Hepatocyte (in vitro differentiated cells): ENCODE data around the gene RAB33B. TPM values are rescaled to one million over a fixed set of nuclear protein-coding genes. Genes with fewer than 3 reads are reported as not detected.
A peak's percentile ranks its signal among the peaks of the same experiment; 100 is the strongest.

ENCODE experiments used
- DNase-seq: peaks from one replicate; pipeline ENCODE4 v3.0.0-alpha.2; 2016; ENCODE audit warnings: low spot score
- H2AFZ ChIP-seq: fragments of 200-600 bp; sonication (generic); 2 replicates; pipeline ENCODE4 v1.6.0; 2016; ENCODE audit warnings: antibody characterized with exemption, mild to moderate bottlenecking
- H3K27ac ChIP-seq: fragments of 200-600 bp; sonication (generic); 2 replicates; pipeline ENCODE4 v1.5.1; 2016; ENCODE audit warnings: mild to moderate bottlenecking
- H3K27me3 ChIP-seq: fragments of 200-600 bp; sonication (generic); 2 replicates; pipeline ENCODE4 v1.6.1; 2016
- H3K36me3 ChIP-seq: fragments of 200-600 bp; sonication (generic); replicated peaks from 2 replicates; pipeline ENCODE4 v1.5.1; 2016; ENCODE audit warnings: low read depth; ENCODE audit not compliant: insufficient read depth
- H3K4me1 ChIP-seq: fragments of 200-600 bp; sonication (generic); 2 replicates; pipeline ENCODE4 v1.5.1; 2016; ENCODE audit warnings: mild to moderate bottlenecking, moderate library complexity; ENCODE audit not compliant: insufficient read depth
- H3K4me2 ChIP-seq: fragments of 200-600 bp; sonication (generic); 2 replicates; pipeline ENCODE4 v1.6.0; 2016
- H3K4me3 ChIP-seq: fragments of 200-600 bp; sonication (generic); 2 replicates; pipeline ENCODE4 v1.5.1; 2016; ENCODE audit warnings: mild to moderate bottlenecking
- H3K79me2 ChIP-seq: fragments of 200-600 bp; sonication (generic); 2 replicates; pipeline ENCODE4 v1.6.0; 2017; ENCODE audit warnings: mild to moderate bottlenecking
- H3K9me2 ChIP-seq: fragments of 200-600 bp; sonication (generic); replicated peaks from 2 replicates; pipeline ENCODE4 v1.6.0; 2017; ENCODE audit warnings: mild to moderate bottlenecking; ENCODE audit not compliant: insufficient read depth
- H3K9me3 ChIP-seq: fragments of 200-600 bp; sonication (generic); 2 replicates; pipeline ENCODE4 v1.5.1; 2016; ENCODE audit warnings: low read depth, mild to moderate bottlenecking
- H4K20me1 ChIP-seq: fragments of 200-600 bp; sonication (generic); 2 replicates; pipeline ENCODE4 v1.6.0; 2016; ENCODE audit warnings: mild to moderate bottlenecking; ENCODE audit not compliant: insufficient read depth, poor library complexity, severe bottlenecking
- CTCF ChIP-seq: fragments of 200-600 bp; sonication (generic); IDR thresholded peaks from 2 replicates; pipeline ENCODE4 v1.5.1; 2016; ENCODE audit warnings: antibody characterized with exemption, mild to moderate bottlenecking; ENCODE audit not compliant: poor library complexity
- EZH2 ChIP-seq: fragments of 200-600 bp; sonication (generic); IDR thresholded peaks from 2 replicates; pipeline ENCODE4 v1.6.1; 2016; ENCODE audit warnings: antibody characterized with exemption, mild to moderate bottlenecking, borderline replicate concordance
- EZH2phosphoT487 ChIP-seq: fragments of 200-600 bp; sonication (generic); IDR thresholded peaks from one replicate; pipeline ENCODE4 v1.6.1; 2018; ENCODE audit warnings: antibody characterized with exemption, mild to moderate bottlenecking, low read depth, moderate library complexity; ENCODE audit not compliant: unreplicated experiment, severe bottlenecking
- WGBS: methylation state at CpG from one replicate; pipeline ENCODE4 v1.1.6; 2016; ENCODE audit warnings: low lambda C conversion rate; ENCODE audit errors: missing lambda C conversion rate; 5-methylcytosine and 5-hydroxymethylcytosine counted together
- polyA plus RNA-seq: library from polyadenylated mRNA; unstranded; fragments of >200 nt; fragmentation: Nextera tagmentation; extraction: Ambion mirVana; gene quantifications from 2 replicates; pipeline ENCODE4 v1.2.1, GENCODE V29; 2016
- total RNA-seq: library from RNA; depleted of rRNA; stranded (reverse); fragments of >200 nt; gene quantifications from 2 replicates; pipeline ENCODE4 v1.2.3, GENCODE V29; 2014

The RAB33B gene
- total and polyA plus RNA-seq, 2 experiments from 2014 or later, result 4.5 to 13.5 TPM

GRCh38 chr4:139419388-139419914 lies 34.5 kb upstream of the RAB33B start:
- Histone ChIP-seq H4K20me1 (no peaks in the 10 kb centered on the region), H3K36me3 (no peaks in the 10 kb centered on the region), H3K9me3 (no peaks in the 10 kb centered on the region), H3K79me2 (no peaks in the 10 kb centered on the region), H3K4me2 (no peak overlapping the region), H3K27me3 (no peaks in the 10 kb centered on the region), H3K4me1 (no peaks in the 10 kb centered on the region), H3K4me3 (no peak overlapping the region), H2AFZ (no peak overlapping the region), H3K9me2 (no peaks in the 10 kb centered on the region), H3K27ac (peak overlapping the region; percentile 20)
- WGBS, result 74% methylated on average over 2 of the region's 2 CpGs
- TF ChIP-seq EZH2phosphoT487, result no peak
- no peak for TF ChIP-seq CTCF
- no peak for TF ChIP-seq EZH2
- DNase-seq, result peak; percentile 19

- Histone ChIP-seq H3K27ac (no peak overlapping the region), H3K4me3 (no peak overlapping the region), H4K20me1 (no peaks in the 10 kb centered on the region), H3K9me3 (no peaks in the 10 kb centered on the region), H3K27me3 (no peaks in the 10 kb centered on the region), H3K79me2 (no peaks in the 10 kb centered on the region), H2AFZ (no peak overlapping the region), H3K4me1 (no peaks in the 10 kb centered on the region), H3K4me2 (no peak overlapping the region), H3K9me2 (no peaks in the 10 kb centered on the region), H3K36me3 (no peaks in the 10 kb centered on the region)
- TF ChIP-seq EZH2, result no peak
- DNase-seq, result no peak
- 89% methylated on average over 1 of the region's 1 CpG for WGBS
These were observed 33.3 kb upstream of the RAB33B start for GRCh38 chr4:139420652-139421051.

GRCh38 chr4:139436122-139436521 lies 17.8 kb upstream of the RAB33B start:
- H3K4me2 ChIP-seq, result no peak overlapping the region
- H3K9me2 ChIP-seq, result no peaks in the 10 kb centered on the region
- H3K4me3 ChIP-seq, result no peak overlapping the region
- H3K79me2 ChIP-seq, result peaks cover 1% of the 10 kb centered on the region
- H3K4me1 ChIP-seq, result no peaks in the 10 kb centered on the region
- H3K36me3 ChIP-seq, result peaks cover 4% of the 10 kb centered on the region
- no peaks in the 10 kb centered on the region for H4K20me1 ChIP-seq
- no peak for DNase-seq
- no peak overlapping the region for H2AFZ ChIP-seq
- 99% methylated on average over 23 of the region's 23 CpGs for WGBS
- peaks cover 11% of the 10 kb centered on the region for H3K9me3 ChIP-seq
- no peaks in the 10 kb centered on the region for H3K27me3 ChIP-seq
- TF ChIP-seq EZH2phosphoT487 (no peak), CTCF (no peak), EZH2 (no peak)
- no peak overlapping the region for H3K27ac ChIP-seq

- 81% methylated on average over 2 of the region's 2 CpGs for WGBS
- H3K9me3 ChIP-seq, result peaks cover 11% of the 10 kb centered on the region
These were observed 15.8 kb upstream of the RAB33B start for GRCh38 chr4:139438141-139438540.

More at GRCh38 chr4:139438141-139438540, 15.8 kb upstream of the RAB33B start:
- Histone ChIP-seq H3K27ac (no peak overlapping the region), H3K27me3 (no peaks in the 10 kb centered on the region), H3K36me3 (peaks cover 4% of the 10 kb centered on the region), H3K4me1 (no peaks in the 10 kb centered on the region), H3K79me2 (peaks cover 7% of the 10 kb centered on the region), H2AFZ (no peak overlapping the region), H4K20me1 (no peaks in the 10 kb centered on the region), H3K4me3 (no peak overlapping the region), H3K4me2 (no peak overlapping the region), H3K9me2 (no peaks in the 10 kb centered on the region)
- no peak for DNase-seq
- TF ChIP-seq EZH2phosphoT487 (no peak), CTCF (no peak), EZH2 (no peak)
